ENCODE results near the gene YES1.

YES1 gene

GRCh38 chr18:811892-812375 is at the start of gene YES1:
Gene YES1, minus strand, starts transcription at chr18:812242. Its CDS starts 55,415 bp downstream, at chr18:756827.
- DNase-seq (ENCODE audit: extremely low read depth in 1 of 2, low read depth in 1 of 2) = peak in 1 of 2 donors; percentile 64

GRCh38 chr18:857986-858385 is 45.9 kb upstream of the YES1 start:
- no peak for DNase-seq (ENCODE audit: extremely low read depth in 1 of 2, low read depth in 1 of 2)

- DNase-seq (ENCODE audit: extremely low read depth in 1 of 2, low read depth in 1 of 2) = no peak
Observed at GRCh38 chr18:853471-853870, 41.4 kb upstream of the YES1 start.

DNA sequence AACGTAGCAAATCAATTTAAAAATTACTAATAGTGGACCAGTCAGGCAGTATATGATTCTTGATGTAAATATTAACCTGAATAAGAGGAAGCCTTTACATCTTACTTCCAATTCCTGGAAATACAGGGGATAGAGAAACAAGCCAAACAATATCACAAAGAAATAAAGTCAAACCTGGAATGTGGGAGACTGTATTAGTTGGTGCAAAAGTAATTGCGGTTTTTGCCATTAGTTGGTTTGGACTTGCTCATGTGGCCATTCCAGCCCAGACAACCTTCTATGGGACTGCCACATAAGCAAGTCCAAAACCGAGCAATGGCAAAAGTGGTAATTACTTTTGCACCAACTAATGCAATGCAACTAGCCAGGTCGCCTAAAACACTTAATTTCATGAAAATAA is 38.9 kb upstream of the YES1 start:
- no peak for DNase-seq (ENCODE audit: extremely low read depth in 1 of 2, low read depth in 1 of 2)

DNA sequence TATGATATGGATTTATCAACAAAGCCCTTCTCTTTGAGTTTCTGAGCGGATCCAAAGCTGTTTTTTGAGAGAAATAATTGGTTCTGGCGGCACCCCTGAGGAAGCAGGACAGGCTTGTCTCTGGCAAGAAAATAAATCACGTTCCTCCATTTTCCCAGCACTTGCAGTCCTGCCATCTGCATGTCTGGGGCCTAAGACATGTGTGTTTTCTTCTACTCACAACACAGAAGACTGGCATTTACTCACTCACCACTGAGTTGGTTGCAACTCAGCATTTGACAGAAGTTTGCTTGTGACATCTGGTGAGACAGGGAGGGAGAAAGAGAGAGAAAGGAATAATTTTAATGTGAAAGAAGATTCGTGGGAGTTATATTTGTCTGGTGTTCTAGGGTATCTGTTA is 37.0 kb upstream of the YES1 start:
- DNase-seq (ENCODE audit: extremely low read depth in 1 of 2, low read depth in 1 of 2) = no peak

DNA sequence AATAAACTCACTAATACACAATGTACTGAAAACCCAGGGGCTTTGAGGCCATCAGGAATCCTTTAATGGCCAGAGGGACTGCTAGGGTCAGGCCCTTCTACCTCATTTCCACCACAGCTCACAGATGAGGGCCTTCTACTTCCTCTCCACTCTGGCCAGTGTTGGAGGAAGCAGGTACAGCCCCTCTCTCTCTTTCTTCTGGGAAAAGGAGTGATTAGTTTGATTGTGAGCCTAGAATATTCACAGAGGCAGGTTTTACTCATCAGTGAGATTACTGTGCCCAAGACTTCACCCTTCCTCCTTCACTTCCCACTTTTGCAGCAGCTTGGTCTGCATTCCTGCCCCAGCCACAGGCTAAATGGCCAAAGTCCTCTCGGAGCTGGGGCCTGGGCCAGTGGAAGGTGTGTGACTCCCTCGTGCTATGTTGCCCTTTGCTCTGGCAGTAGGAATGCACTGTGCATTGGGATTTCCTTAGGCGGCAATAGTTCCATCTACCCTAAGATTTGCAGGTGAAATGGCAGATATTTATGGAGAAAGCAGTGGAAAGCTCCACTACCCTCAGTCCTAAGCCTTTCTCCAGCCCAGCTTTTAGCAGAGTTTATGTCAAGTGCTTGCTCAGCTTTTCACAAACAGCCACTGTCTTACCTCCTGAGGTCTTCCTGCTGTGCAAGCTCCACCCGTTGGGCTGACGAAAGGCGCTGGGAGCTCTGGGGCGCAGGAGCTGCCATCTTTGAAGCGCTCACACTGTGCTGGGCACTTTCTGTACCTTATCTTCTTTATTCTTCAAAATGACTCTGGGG is 36.2 kb upstream of the YES1 start:
- DNase-seq (ENCODE audit: extremely low read depth in 1 of 2, low read depth in 1 of 2) = no peak

DNA sequence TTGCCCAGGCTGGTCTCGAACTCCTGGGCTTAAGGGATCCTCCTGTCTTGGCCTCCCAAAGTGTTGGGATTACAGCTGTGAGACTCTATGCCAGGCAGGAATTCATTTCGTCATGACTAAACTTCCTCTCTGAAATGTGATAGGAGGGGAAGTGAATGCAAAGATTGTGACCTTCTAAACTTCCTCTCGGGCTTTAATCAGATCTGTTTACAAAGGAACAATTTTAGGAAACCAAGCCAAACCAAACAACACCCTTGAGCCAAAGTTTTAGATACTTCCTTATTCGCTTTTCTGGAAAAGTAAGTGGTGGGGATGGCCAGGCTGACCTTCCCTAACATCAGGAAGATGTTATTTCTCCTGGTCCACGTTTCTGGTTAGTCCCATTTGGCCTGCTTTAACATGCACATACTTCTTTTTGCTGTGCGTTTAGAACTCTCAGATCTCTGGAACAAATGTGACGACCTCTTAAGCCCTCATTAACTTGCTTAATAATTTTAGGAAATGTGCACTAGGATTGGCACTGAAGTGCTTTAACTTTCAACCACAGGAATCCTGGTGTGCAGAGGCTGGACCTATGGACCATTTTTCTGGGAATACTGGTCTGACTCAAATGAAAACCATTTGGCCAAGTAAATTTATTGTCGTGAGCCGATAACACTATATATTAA is 33.2 kb upstream of the YES1 start:
- DNase-seq (ENCODE audit: extremely low read depth in 1 of 2, low read depth in 1 of 2) = no peak

DNA sequence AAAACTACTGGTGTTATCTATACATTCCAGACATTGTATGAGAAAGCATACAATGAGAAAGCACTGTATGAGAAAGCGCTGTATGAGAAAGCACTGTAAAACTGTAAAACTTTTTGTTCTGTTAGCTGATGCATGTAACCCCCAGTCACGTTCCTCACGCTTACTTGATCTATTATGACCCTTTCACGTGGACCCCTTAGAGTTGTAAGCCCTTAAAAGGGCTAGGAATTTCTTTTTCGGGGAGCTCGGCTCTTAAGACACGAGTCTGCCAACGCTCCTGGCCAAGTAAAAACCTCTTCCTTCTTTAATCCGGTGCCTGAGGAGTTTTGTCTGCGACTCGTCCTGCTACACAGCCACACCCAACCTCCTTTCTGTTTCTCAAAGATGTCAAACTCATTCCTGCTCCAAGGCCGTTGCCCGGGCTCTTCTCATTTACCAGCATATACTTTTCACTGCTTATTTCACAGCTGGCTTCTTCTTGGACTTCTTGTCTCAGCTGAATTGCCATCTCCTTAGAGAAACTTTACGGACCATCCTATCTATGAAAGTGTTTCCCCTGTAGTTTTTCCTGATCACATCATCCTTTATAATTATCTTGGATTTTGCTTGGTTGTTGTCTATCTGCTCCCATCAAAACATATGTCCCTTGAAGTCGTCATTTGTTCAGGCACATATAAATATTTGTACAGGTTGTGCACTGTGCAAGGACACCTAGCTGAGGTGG is 29.8 kb upstream of the YES1 start:
- no peak for DNase-seq (ENCODE audit: extremely low read depth in 1 of 2, low read depth in 1 of 2)

GRCh38 chr18:840516-840915 is 28.5 kb upstream of the YES1 start:
- DNase-seq (ENCODE audit: extremely low read depth in 1 of 2, low read depth in 1 of 2) = no peak

GRCh38 chr18:840023-840408 is 28.0 kb upstream of the YES1 start:
- DNase-seq (ENCODE audit: extremely low read depth in 1 of 2, low read depth in 1 of 2) = no peak

DNA sequence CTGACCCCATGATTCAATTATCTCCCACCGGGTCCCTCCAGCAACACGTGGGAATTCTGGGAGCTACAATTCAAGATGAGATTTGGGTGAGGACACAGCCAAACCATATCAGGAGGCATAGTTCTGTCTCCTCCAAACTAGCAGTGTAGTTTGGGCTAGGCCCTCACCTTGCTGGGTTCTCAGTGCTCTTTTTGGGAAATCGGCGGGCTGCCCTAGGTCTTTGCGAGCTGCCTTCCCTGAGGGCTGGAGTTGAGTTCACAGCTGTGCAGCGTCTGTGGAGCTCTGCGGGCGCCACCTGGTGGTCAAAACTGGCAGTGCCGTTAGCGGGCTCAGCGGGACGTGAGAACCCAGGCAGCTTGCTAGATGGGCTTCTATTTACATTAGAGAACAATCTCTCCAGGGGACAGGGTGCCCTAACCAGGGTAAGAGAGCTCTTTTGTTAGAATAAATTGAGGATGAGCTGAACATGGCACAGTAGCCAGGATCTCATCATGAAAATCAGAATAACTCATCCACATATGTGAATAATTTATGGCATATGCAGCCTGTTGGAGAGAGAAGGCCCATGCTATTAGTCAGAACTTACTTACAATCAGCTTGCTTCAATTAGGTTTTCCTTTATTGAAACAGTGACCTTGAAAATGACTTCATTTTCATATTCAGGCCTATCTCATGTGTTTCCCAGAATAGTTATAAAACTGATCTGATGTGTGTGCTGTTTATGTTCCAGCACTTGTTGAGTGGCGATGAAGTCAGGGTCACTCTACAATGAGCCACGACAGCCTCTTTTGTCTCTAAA is 27.4 kb upstream of the YES1 start:
- DNase-seq (ENCODE audit: extremely low read depth in 1 of 2, low read depth in 1 of 2) = peak; percentile 67 to 77

GRCh38 chr18:837922-838321 is 25.9 kb upstream of the YES1 start:
- no peak for DNase-seq (ENCODE audit: extremely low read depth in 1 of 2, low read depth in 1 of 2)

- DNase-seq (ENCODE audit: extremely low read depth in 1 of 2, low read depth in 1 of 2) = no peak
Observed at GRCh38 chr18:834082-834720, 22.2 kb upstream of the YES1 start.

DNA sequence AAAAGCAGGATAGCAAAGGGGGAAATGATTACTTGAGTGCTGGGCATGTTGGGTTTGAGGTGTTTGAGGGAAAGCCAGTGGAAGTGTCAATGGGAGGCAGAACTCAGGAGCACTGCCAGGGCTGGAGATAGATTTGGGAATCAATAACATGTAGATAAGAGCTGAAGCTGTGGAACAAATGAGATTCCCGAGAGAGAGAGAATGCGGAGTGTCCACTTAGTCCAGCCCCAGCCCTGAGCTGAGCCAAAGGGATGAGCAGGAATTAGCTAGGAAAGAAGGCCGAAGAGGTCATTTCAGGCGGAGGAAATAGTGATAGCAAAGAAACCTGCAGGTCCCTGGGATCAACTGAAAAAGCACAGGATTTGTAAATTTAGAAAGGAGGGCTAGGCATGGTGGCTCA is 21.2 kb upstream of the YES1 start:
- DNase-seq (ENCODE audit: extremely low read depth in 1 of 2, low read depth in 1 of 2) = no peak

GRCh38 chr18:832085-832681 is 20.1 kb upstream of the YES1 start:
- no peak for DNase-seq (ENCODE audit: extremely low read depth in 1 of 2, low read depth in 1 of 2)

GRCh38 chr18:830315-830901 is 18.4 kb upstream of the YES1 start:
- no peak for DNase-seq (ENCODE audit: extremely low read depth in 1 of 2, low read depth in 1 of 2)

GRCh38 chr18:829432-829831 is 17.4 kb upstream of the YES1 start:
- DNase-seq (ENCODE audit: extremely low read depth in 1 of 2, low read depth in 1 of 2) = no peak

DNA sequence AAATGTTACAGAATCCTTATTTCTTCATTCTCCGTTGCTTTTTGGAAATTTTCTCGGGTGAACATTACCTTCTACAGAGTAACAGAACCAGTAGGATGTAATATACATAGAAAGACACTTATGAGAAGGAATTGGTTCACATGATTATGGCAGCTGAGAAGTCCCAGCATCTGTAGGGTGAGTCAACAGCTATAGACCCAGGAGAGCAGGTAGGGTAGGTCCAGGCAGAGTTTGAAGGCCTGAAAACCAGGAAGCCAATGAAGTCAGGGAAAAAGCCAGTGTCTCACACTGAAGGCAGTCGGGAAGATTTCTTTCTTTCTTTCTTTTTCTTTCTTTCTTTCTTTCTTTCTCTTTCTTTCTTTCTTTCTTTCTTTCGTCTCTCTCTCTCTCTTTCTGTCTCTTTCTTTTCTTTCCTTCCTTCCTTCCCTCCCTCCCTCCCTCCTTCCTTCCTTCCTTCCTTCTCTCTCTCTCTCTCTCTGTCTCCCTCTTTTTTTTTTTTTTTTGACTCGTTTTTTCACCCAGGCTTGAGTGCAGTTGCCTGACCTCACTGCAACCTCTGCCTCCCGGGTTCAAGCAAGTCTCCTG is 15.1 kb upstream of the YES1 start:
- no peak for DNase-seq (ENCODE audit: extremely low read depth in 1 of 2, low read depth in 1 of 2)

DNA sequence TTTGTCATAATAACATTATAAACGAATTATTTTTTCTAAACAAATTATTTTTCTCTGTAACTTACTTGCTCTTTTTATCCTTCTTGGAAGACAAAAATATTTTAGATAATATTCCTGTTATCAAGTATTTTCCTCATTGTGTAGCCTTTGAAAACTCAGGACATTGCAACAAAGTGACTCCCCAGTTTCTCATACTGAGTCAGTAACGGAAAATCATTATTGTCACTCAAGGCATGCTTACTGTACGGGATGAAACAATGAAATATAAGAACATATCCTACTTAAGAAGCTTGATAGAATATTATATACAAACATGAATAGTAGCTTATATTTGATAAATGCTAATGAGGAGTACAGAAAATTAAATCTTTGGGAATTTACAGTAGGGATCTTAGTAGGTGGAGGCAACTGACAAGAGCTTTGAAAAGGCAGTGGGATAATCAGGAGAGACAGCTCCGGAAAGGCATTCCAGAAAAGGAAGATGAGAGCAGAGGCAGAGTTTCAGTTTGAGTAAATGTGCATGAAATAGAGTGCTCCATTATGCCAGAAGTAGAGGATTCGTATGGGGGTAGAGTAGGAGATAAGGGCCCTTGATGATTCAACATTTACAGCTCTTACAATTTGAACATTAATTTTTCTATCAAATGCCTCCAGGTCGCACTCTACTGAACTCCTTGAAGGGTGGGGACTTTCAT is 14.0 kb upstream of the YES1 start:
- no peak for DNase-seq (ENCODE audit: extremely low read depth in 1 of 2, low read depth in 1 of 2)
